ENCODE results near the gene COA7. TPM values are rescaled to one million over a fixed set of nuclear protein-coding genes. Genes with fewer than 3 reads are reported as not detected.

Gene COA7
- total and polyA plus RNA-seq, 10 of the 15 experiments (the other 5 are each of a cell fraction or from before 2014, with no cell fraction given): 7.5 to 20.2 (median 15.4) TPM

- peak; percentile 84 for TF ChIP-seq ATF2 (IDR thresholded peaks at IDR 0.05; ENCODE audit: low read length)
- no peak for TF ChIP-seq NFXL1 (IDR thresholded peaks at IDR 0.05; ENCODE audit: borderline replicate concordance)
- no peak for TF ChIP-seq E4F1 (IDR thresholded peaks at IDR 0.05; ENCODE audit: borderline replicate concordance, partially characterized antibody)
- peak; percentile 55; the same call in 1 of the 2 replicates for TF ChIP-seq NR2C1 (IDR thresholded peaks at IDR 0.05)
- TF ChIP-seq HDAC6 (IDR thresholded peaks at IDR 0.05; ENCODE audit: unreplicated experiment): no peak
- TF ChIP-seq CREM (IDR thresholded peaks at IDR 0.05; ENCODE audit: low read depth): peak; percentile 40; the same call in 1 of the 2 replicates
- peak; percentile 51; the same call in 1 of the 2 replicates for TF ChIP-seq BACH1 (IDR thresholded peaks at IDR 0.05; ENCODE audit: borderline replicate concordance)
- no peak for TF ChIP-seq CTCF (IDR thresholded peaks at IDR 0.05 in 2 of 3, conservative IDR thresholded peaks at IDR 0.05 in 1 of 3; ENCODE audit: control insufficient read depth in 2 of 3, extremely low read depth in 1 of 3, insufficient read depth in 1 of 3, low read depth in 3 of 3, low read length in 3 of 3)
- peak; percentile 53; the same call in 1 of the 2 replicates for TF ChIP-seq TCF12 (IDR thresholded peaks at IDR 0.05; ENCODE audit: low read depth, low read length)
- peak; percentile 85 for TF ChIP-seq RFX5 (IDR thresholded peaks at IDR 0.05; ENCODE audit: low read depth, low read length)
- TF ChIP-seq USF1 (IDR thresholded peaks at IDR 0.05; ENCODE audit: borderline replicate concordance, extremely low read length, insufficient read depth, low read depth, low read length): no peak
- TF ChIP-seq PML (IDR thresholded peaks at IDR 0.05; ENCODE audit: low read length): peak; percentile 74
- 0 out of 2 replicates have a peak, but pooled peaks have one; percentile 23 for TF ChIP-seq ESRRA (IDR thresholded peaks at IDR 0.05; ENCODE audit: low read length)
- peak in 1 of 2 experiments; percentile 82; a peak in 1 of 4 replicates for TF ChIP-seq ETV6 (conservative IDR thresholded peaks at IDR 0.05 in 1 of 2, IDR thresholded peaks at IDR 0.05 in 1 of 2; ENCODE audit: borderline replicate concordance in 1 of 2, low read depth in 1 of 2)
- no peak for TF ChIP-seq BCLAF1 (IDR thresholded peaks at IDR 0.05)
- peak; percentile 86 for TF ChIP-seq RUNX3 (IDR thresholded peaks at IDR 0.05; ENCODE audit: low read length)
- TF ChIP-seq KDM1A (IDR thresholded peaks at IDR 0.05; ENCODE audit: borderline replicate concordance): no peak
- no peak for TF ChIP-seq NFYB (IDR thresholded peaks at IDR 0.05; ENCODE audit: insufficient read depth, low read depth, low read length)
Observed at GRCh38 chr1:52636721-52637695, 61.1 kb downstream of the COA7 start (continued).
